MM.1S (cell line): ENCODE measurements around the gene BBX.

ENCODE experiments used
- DNase-seq: peaks from one replicate; pipeline ENCODE4 v3.0.0-alpha.2; 2015
- H2AFZ ChIP-seq: fragments of 300-600 bp; sonication (generic); 2 replicates; pipeline ENCODE4 v1.6.0; 2016; ENCODE audit warnings: antibody characterized with exemption, low read length
- H3F3A ChIP-seq: fragments of 300-600 bp; sonication (generic); 2 replicates; pipeline ENCODE4 v1.6.1; 2016; ENCODE audit warnings: mild to moderate bottlenecking, antibody characterized with exemption, low read length, moderate library complexity, mixed read lengths; ENCODE audit not compliant: insufficient read depth
- H3K27ac ChIP-seq: fragments of 300-600 bp; sonication (generic); 2 replicates; pipeline ENCODE4 v1.5.1; 2016; ENCODE audit warnings: mild to moderate bottlenecking, low read length
- H3K27me3 ChIP-seq: fragments of 300-600 bp; sonication (generic); replicated peaks from 2 replicates; pipeline ENCODE4 v1.6.0; 2016; ENCODE audit warnings: low read length; ENCODE audit not compliant: insufficient read depth
- H3K36me3 ChIP-seq: fragments of 300-600 bp; sonication (generic); replicated peaks from 2 replicates; pipeline ENCODE4 v1.6.1; 2016; ENCODE audit warnings: mild to moderate bottlenecking, low read length, mixed read lengths; ENCODE audit not compliant: insufficient read depth
- H3K4me1 ChIP-seq: fragments of 300-600 bp; sonication (generic); 2 replicates; pipeline ENCODE4 v1.6.1; 2016; ENCODE audit warnings: low read length, mixed read lengths
- H3K4me2 ChIP-seq: fragments of 300-600 bp; sonication (generic); 2 replicates; pipeline ENCODE4 v1.6.0; 2016; ENCODE audit warnings: low read depth, low read length
- H3K4me3 ChIP-seq: fragments of 300-600 bp; sonication (generic); 2 replicates; pipeline ENCODE4 v1.5.1; 2016; ENCODE audit warnings: low read length, mixed read lengths
- H3K79me2 ChIP-seq: fragments of 300-600 bp; sonication (generic); 2 replicates; pipeline ENCODE4 v1.6.1; 2016; ENCODE audit warnings: mixed run types, low read length, mixed read lengths
- H3K9ac ChIP-seq: fragments of 300-600 bp; sonication (generic); 2 replicates; pipeline ENCODE4 v1.6.1; 2016; ENCODE audit warnings: low read length, mixed read lengths
- H3K9me2 ChIP-seq: fragments of 300-600 bp; sonication (generic); replicated peaks from 2 replicates; pipeline ENCODE4 v1.6.1; 2016; ENCODE audit warnings: mild to moderate bottlenecking, low read length, mixed read lengths; ENCODE audit not compliant: insufficient read depth
- H3K9me3 ChIP-seq: fragments of 300-600 bp; sonication (generic); replicated peaks from 2 replicates; pipeline ENCODE4 v1.6.1; 2016; ENCODE audit warnings: mild to moderate bottlenecking, low read length, mixed read lengths; ENCODE audit not compliant: insufficient read depth
- H4K20me1 ChIP-seq: fragments of 300-600 bp; sonication (generic); 2 replicates; pipeline ENCODE4 v1.6.1; 2016; ENCODE audit warnings: mild to moderate bottlenecking, low read length, moderate library complexity, mixed read lengths; ENCODE audit not compliant: insufficient read depth
- EZH2 ChIP-seq: fragments of 300-600 bp; sonication (generic); optimal IDR thresholded peaks from 2 replicates; pipeline ENCODE3; 2017; ENCODE audit warnings: low read depth, mild to moderate bottlenecking, antibody characterized with exemption, low read length, mixed read lengths
- EZH2phosphoT487 ChIP-seq: fragments of 300-600 bp; sonication (generic); IDR thresholded peaks from 2 replicates; pipeline ENCODE4 v1.6.1; 2018; ENCODE audit warnings: antibody characterized with exemption, low read length
- TF ChIP-seq, protein P1 (sequence below): fragments of 300-600 bp; sonication (generic); IDR thresholded peaks from 2 replicates; pipeline ENCODE4 v1.5.1; 2016; ENCODE audit warnings: antibody characterized with exemption, low read length, mixed read lengths

The BBX gene

DNA sequence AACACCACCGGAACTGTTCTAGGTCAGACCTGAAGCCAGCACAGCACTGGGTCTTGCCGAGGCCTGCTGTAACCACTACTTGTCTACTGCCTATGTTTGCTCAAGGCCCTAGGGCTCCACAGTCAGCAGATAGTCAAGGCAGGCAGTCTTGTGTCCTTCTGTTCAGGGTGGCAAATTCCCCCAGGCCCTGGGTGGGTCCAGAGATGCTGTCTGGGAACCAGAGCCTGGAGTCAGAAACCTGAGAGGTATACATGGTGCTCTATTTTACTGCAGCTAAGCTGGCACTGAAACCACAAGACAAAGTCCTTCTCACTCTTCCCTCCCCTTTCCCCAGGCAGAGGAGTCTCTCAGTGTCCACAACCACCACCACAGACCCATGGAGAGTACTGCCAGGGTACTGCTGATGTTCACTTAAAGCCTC is 89.9 kb downstream of the BBX start:
- no peak overlapping the region for H3K9ac ChIP-seq
- no peak overlapping the region for H3K4me3 ChIP-seq
- no peaks in the 10 kb centered on the region for H3K27me3 ChIP-seq
- no peaks in the 10 kb centered on the region for H3K9me2 ChIP-seq
- no peaks in the 10 kb centered on the region for H4K20me1 ChIP-seq
- no peaks in the 10 kb centered on the region for H3K36me3 ChIP-seq
- 0 out of 2 replicates have a peak, but pooled peaks cover 9% of the 10 kb centered on the region for H3K79me2 ChIP-seq
- no peaks in the 10 kb centered on the region for H3F3A ChIP-seq
- no peak for TF ChIP-seq EZH2
- H2AFZ ChIP-seq: no peak overlapping the region
- H3K9me3 ChIP-seq: no peaks in the 10 kb centered on the region
- no peak overlapping the region for H3K4me2 ChIP-seq
- H3K4me1 ChIP-seq: no peaks in the 10 kb centered on the region
- DNase-seq: no peak
- no peak overlapping the region for H3K27ac ChIP-seq

DNA sequence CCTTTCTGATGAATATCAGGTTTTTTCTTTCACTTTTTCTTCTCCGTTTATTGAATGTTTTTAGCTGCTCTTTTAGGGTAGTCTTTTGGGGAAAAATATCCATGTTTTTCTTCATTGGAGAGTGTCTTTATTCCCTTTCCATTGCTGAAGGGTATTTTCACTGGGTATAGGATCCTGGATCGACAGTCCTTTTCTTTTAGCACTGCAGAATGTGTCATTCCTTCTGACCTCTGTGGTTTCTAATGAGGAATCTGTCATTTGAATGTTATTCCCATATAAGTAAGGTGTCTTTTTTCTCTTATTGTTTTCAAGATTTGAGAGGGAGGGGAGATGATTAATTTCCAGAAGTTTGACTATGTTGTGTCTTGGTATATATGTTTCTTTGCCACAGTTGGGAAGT is 96.8 kb downstream of the BBX start:
- no peak overlapping the region for H3K27ac ChIP-seq
- H3K36me3 ChIP-seq: no peaks in the 10 kb centered on the region
- H3K9ac ChIP-seq: no peak overlapping the region
- H3K4me2 ChIP-seq: no peak overlapping the region
- DNase-seq: no peak
- TF ChIP-seq, protein P1, sequence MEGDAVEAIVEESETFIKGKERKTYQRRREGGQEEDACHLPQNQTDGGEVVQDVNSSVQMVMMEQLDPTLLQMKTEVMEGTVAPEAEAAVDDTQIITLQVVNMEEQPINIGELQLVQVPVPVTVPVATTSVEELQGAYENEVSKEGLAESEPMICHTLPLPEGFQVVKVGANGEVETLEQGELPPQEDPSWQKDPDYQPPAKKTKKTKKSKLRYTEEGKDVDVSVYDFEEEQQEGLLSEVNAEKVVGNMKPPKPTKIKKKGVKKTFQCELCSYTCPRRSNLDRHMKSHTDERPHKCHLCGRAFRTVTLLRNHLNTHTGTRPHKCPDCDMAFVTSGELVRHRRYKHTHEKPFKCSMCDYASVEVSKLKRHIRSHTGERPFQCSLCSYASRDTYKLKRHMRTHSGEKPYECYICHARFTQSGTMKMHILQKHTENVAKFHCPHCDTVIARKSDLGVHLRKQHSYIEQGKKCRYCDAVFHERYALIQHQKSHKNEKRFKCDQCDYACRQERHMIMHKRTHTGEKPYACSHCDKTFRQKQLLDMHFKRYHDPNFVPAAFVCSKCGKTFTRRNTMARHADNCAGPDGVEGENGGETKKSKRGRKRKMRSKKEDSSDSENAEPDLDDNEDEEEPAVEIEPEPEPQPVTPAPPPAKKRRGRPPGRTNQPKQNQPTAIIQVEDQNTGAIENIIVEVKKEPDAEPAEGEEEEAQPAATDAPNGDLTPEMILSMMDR: no peak
- TF ChIP-seq EZH2phosphoT487 (no peak), EZH2 (no peak)
- peaks cover 23% of the 10 kb centered on the region for H3K79me2 ChIP-seq
- H3K27me3 ChIP-seq: no peaks in the 10 kb centered on the region
- no peak overlapping the region for H3K4me3 ChIP-seq
- H3K9me3 ChIP-seq: no peaks in the 10 kb centered on the region
- no peaks in the 10 kb centered on the region for H3K4me1 ChIP-seq
- no peaks in the 10 kb centered on the region for H3K9me2 ChIP-seq
- H2AFZ ChIP-seq: no peak overlapping the region
- H4K20me1 ChIP-seq: no peaks in the 10 kb centered on the region
- H3F3A ChIP-seq: no peaks in the 10 kb centered on the region

DNA sequence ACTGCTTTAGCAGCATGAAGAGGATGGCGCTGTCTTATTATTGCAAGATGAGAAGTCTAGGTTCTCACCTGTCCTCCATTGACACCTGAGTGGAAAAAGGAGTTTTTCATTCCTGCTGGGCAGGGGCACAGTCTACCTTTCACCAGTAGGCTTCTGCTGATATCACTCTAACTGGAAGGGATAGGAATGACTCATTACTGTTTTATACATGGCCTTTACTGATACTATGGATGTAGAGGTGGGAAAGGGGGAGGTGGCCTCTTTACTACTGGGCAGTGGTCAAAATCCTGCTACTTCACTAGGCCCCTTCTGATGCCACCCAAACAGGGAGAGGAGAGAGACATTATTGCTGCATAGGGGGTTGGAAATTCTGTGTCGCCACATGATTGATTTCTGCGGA is 97.8 kb downstream of the BBX start:
- TF ChIP-seq, protein P1: no peak
- TF ChIP-seq EZH2phosphoT487 (no peak), EZH2 (no peak)
- Histone ChIP-seq H3K4me3 (no peak overlapping the region), H3K79me2 (peaks cover 23% of the 10 kb centered on the region), H2AFZ (no peak overlapping the region), H3K9ac (no peak overlapping the region), H3K27ac (no peak overlapping the region), H3K9me2 (no peaks in the 10 kb centered on the region), H3K4me1 (no peaks in the 10 kb centered on the region), H3K4me2 (no peak overlapping the region), H3K9me3 (no peaks in the 10 kb centered on the region), H3K27me3 (no peaks in the 10 kb centered on the region), H3F3A (no peaks in the 10 kb centered on the region), H3K36me3 (no peaks in the 10 kb centered on the region), H4K20me1 (no peaks in the 10 kb centered on the region)
- no peak for DNase-seq

DNA sequence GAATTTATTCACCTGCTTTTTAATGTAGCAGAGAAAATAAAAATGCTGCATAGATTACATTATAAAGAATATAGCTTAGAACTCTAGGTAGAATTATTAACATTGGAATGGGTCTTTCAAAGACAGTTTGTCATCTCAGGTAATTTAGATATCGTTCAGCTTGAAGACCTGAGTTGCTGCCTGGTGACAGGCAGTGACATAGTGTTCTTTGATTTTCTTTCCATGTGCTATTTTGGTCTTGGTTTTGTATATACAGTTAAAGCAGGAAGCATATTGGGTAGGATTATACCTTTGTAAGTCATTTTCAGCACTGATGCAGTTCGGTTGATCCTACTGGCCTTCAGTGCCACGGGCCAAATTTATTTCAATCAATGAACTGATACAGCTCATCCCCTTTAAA is 98.7 kb downstream of the BBX start:
- Histone ChIP-seq H3K79me2 (peaks cover 23% of the 10 kb centered on the region), H4K20me1 (no peaks in the 10 kb centered on the region), H3K9me2 (no peaks in the 10 kb centered on the region), H3F3A (no peaks in the 10 kb centered on the region), H3K4me1 (no peaks in the 10 kb centered on the region), H3K27ac (no peak overlapping the region), H3K9ac (no peak overlapping the region), H3K36me3 (no peaks in the 10 kb centered on the region), H3K4me3 (no peak overlapping the region), H2AFZ (no peak overlapping the region), H3K9me3 (no peaks in the 10 kb centered on the region), H3K27me3 (no peaks in the 10 kb centered on the region), H3K4me2 (no peak overlapping the region)
- no peak for TF ChIP-seq EZH2phosphoT487
- no peak for TF ChIP-seq EZH2
- TF ChIP-seq, protein P1: no peak
- DNase-seq: no peak
